Urinary bladder (tissue), 4 donors: Measurements from ENCODE around the gene GLRA3. TPM values are rescaled to one million over a fixed set of nuclear protein-coding genes. Genes with fewer than 3 reads are reported as not detected.
"Not testable (repeated sequence)": the region's sequence is repeated elsewhere in the genome, so short reads cannot be mapped to it uniquely, and the experiment has no call there.

Experiments
- DNase-seq: peaks from one replicate; pipeline ENCODE4 v3.0.0-alpha.2; 2015; ENCODE audit errors: extremely low spot score
- H3K27ac ChIP-seq: one replicate; pipeline ENCODE4 v1.5.1; 2013; ENCODE audit warnings: low read depth, mild to moderate bottlenecking, moderate library complexity
- H3K36me3 ChIP-seq: one replicate; pipeline ENCODE4 v1.6.1; 2013; ENCODE audit warnings: mild to moderate bottlenecking, moderate library complexity; ENCODE audit not compliant: insufficient read depth
- H3K4me1 ChIP-seq: one replicate; pipeline ENCODE4 v1.6.1; 2013; ENCODE audit warnings: mild to moderate bottlenecking, moderate library complexity; ENCODE audit not compliant: insufficient read depth
- H3K4me3 ChIP-seq: one replicate; pipeline ENCODE4 v1.5.1; 2013; ENCODE audit warnings: low read depth, low read length
- WGBS: extraction: QIAGEN DNeasy Blood & Tissue Kit; methylation state at CpG from one replicate; pipeline ENCODE4 v1.1.7; 2013; 5-methylcytosine and 5-hydroxymethylcytosine counted together
- polyA plus RNA-seq: library from polyadenylated mRNA; stranded (reverse); fragments of 200-250 nt; gene quantifications from one replicate; pipeline ENCODE4 v1.2.3, GENCODE V29; 2013
- total RNA-seq: library from RNA; depleted of rRNA; stranded (reverse); fragments of >200 nt; gene quantifications from one replicate; pipeline ENCODE4 v1.2.3, GENCODE V29; 2014
- donor health status: healthy with polysubstance abuse.
- donor health status: healthy.

Gene GLRA3
- total RNA-seq (0.16 TPM), polyA plus RNA-seq (0.01 TPM)

DNA sequence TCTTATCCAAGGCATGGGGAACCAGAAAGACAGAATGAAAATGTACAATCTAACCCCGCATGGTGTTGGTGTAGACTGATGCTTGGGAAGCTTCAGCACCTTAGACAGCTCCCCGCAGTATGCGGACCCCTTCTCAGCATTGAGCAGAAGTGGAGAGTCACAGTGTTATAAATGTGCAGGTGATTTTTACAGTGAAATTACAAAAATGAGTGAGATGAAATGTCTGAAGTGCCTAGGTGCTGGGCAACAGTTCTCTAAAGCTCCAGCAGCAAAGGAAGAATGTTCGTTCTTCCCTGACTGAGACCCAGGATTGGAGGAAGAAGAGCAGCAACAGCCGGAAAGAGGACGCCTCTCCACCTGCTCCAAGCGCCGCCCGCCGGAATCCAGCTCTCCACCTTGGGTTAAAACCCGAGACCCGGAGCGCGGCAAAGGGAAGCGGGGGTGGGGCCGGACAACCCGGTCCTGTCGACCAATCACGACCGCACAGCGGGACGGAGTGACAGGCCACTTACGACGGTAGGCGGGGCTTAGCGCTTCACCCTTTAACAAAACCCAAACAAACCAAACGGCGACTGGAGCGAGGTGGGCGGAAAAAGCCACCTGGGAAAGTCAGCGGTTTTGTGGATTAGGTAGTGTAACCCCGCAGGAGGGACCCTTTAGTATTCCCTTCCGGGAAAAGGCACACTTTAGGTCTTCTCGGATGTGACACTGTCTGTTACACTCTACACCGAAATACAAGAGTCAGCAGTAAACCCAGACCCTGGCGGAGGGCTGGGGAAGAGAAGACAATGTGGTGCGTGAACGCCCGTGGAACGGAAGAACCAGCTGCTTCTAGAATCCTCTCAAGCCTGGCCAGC lies at the start of gene GLRA3:
Gene GLRA3 (minus strand): TSS at position 403 of the 857 bp plus-strand sequence. CDS start 436 bp downstream, outside the sequence.
- H3K27ac ChIP-seq = no peak within 1 kb of the TSS
- DNase-seq = no peak
- H3K4me3 ChIP-seq = no peak within 1 kb of the TSS

DNA sequence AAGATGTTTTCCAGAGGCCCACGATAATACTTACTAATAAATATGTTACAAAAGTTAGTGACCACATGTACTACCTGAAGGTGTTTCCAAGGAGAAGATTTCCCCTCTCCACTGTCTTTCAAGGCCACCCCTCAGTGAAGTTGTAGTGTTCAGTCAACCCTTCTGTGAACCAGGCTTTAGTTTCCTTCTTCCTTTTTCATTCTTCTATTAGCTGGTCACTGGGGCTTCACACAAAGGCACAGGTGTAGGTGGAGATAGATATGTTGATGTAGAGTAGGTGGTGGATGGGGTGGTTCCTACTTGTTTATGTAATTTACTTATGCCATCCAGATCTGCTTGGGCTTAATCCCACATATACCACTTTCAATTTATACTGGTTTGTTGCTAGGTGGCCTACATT lies 45.9 kb upstream of the GLRA3 start:
- H3K4me3 ChIP-seq = no peak overlapping the region
- 77% methylated on average over 1 of the region's 1 CpG for WGBS
- H3K27ac ChIP-seq = no peak overlapping the region
- no peak for DNase-seq
- H3K4me1 ChIP-seq = no peaks in the 10 kb centered on the region
- H3K36me3 ChIP-seq = no peaks in the 10 kb centered on the region

More for the DNA sequence above, at the start of gene GLRA3:
- Histone ChIP-seq H3K4me1 (no peaks in the 10 kb centered on the region), H3K36me3 (no peaks in the 10 kb centered on the region)
- WGBS = under 1% methylated on average over 40 of the region's 40 CpGs

DNA sequence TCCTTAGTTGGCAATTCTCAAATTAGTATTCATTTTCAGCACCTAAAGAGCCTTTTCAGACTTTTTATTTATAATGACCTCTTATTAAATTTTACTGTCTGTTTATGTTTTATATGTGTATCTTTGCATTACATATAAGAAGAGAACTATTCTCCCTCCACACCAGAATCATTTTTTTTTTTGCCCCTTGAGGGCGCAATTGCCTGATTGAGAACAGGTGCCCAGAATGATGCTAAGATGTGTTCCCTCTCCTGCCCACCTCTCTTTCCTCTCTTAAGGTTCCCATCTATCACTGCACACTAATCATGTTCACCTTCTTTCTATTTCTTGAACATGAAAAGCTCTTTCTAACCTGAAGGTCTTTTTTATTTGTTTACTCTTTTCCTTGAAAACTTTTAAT lies 44.9 kb upstream of the GLRA3 start:
- Histone ChIP-seq H3K4me3 (no peak overlapping the region), H3K4me1 (no peaks in the 10 kb centered on the region), H3K36me3 (no peaks in the 10 kb centered on the region), H3K27ac (no peak overlapping the region)
- DNase-seq = no peak
- WGBS = 53% methylated on average over 1 of the region's 1 CpG

DNA sequence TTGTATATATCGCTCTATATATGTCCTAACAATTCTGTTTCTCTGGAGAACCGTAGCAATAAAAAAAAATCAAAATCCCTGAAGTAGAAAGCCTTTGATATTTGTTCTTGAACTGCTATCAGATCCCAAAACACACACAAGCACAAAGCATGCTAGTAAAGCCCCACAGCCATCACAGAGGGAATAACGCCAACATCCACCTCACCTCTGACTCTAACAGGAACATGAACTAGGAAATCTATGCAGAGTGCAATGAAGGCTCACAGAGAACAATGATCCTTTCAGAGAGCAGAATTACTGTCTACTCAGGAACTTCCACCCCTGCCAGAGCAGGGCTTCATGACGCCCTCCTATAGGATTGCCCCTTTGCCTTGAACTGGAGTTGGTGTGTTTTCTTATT lies 44.1 kb upstream of the GLRA3 start:
- WGBS = 28% methylated on average over 3 of the region's 4 CpGs

DNA sequence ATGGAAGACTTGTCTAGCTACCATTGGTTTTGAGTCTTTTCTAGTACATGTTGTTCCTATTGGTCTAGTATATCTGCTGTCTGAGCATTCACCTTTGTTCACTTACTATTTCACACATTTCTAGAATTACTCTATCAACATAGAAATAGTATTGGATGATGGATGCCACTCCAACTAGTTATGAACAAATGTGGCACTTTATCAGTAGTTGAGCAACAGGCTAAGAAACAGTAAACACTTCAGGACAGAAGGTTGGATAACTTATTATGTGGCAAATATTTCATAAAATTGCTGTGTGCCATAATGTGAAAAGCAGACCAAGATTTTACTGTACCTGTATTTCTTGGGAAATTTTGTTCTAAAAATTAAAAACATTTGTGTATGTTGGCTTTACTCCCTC lies 42.4 kb upstream of the GLRA3 start:
- DNase-seq = no peak
- no peaks in the 10 kb centered on the region for H3K4me1 ChIP-seq
- no peak overlapping the region for H3K27ac ChIP-seq
- H3K36me3 ChIP-seq = no peaks in the 10 kb centered on the region
- no peak overlapping the region for H3K4me3 ChIP-seq

More for the DNA sequence above, 44.1 kb upstream of the GLRA3 start:
- not testable (repeated sequence) for H3K4me3 ChIP-seq, H3K27ac ChIP-seq, DNase-seq, H3K4me1 ChIP-seq, H3K36me3 ChIP-seq

DNA sequence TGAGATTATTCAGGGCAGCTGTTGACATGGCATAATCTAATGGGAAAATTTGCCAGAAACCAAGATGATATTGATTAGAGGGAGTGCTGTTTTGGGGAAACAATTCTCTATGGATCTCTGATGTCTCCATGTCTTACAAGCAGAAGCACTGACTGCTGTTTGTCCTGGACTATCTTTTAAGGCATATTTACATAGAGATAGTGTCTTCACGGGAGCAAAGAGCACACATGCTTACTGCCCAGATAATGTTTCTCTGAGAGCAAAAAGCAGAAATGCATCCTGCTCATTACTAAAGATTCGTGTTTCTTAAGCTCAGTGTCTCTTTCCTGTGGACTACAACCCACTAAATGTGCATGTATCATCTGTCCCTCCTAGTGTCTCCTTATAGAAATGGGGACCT lies 41.3 kb upstream of the GLRA3 start:
- whole genome bisulfite sequencing = 33% methylated on average over 2 of the region's 2 CpGs
- Histone ChIP-seq H3K4me1 (no peaks in the 10 kb centered on the region), H3K27ac (no peak overlapping the region)

DNA sequence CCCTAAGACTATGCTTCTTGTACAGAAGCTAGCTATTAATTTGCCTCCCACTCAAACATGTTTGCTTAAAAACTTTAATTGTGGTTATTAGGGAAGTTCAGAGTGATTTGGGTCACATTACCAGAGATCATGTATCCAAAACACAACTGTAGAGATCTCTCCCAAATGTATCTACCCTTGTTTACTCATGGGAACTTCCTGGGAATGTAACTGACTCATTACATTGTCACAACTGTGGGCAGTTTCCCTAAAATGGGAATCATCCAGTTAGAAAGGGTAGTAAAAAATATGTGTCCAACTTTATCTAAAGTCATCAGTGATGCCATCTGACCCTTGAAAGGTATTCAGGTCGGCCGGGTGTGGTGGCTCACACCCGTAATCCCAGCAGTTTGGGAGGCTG lies 40.3 kb upstream of the GLRA3 start:
- no peak for DNase-seq
- Histone ChIP-seq H3K4me1 (no peaks in the 10 kb centered on the region), H3K27ac (no peak overlapping the region), H3K4me3 (no peak overlapping the region), H3K36me3 (no peaks in the 10 kb centered on the region)
- WGBS = 73% methylated on average over 3 of the region's 3 CpGs

More for the DNA sequence above, 41.3 kb upstream of the GLRA3 start:
- no peak for DNase-seq
- Histone ChIP-seq H3K36me3 (no peaks in the 10 kb centered on the region), H3K4me3 (no peak overlapping the region)

DNA sequence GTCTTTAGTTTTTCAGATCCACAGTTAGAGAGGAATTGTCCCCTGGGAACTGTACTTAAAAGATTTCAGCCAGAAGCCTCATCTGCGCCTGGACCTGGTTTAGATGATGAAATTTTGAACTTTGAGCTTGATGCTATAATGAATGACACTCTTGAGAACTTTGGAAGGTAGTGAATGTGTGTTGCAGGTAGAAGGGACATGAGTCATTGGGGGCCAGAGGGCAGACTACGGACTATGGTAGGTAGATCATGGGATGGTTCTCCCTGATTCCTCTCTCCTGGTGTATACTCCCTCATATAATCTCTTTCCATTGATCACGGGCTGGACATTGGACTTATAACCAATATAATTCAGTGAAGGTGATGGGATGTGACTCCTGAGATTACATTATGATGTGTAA lies 38.9 kb upstream of the GLRA3 start:
- Histone ChIP-seq H3K4me1 (no peaks in the 10 kb centered on the region), H3K27ac (no peak overlapping the region), H3K36me3 (no peaks in the 10 kb centered on the region), H3K4me3 (no peak overlapping the region)
- 82% methylated on average over 3 of the region's 3 CpGs for WGBS
- DNase-seq = no peak

DNA sequence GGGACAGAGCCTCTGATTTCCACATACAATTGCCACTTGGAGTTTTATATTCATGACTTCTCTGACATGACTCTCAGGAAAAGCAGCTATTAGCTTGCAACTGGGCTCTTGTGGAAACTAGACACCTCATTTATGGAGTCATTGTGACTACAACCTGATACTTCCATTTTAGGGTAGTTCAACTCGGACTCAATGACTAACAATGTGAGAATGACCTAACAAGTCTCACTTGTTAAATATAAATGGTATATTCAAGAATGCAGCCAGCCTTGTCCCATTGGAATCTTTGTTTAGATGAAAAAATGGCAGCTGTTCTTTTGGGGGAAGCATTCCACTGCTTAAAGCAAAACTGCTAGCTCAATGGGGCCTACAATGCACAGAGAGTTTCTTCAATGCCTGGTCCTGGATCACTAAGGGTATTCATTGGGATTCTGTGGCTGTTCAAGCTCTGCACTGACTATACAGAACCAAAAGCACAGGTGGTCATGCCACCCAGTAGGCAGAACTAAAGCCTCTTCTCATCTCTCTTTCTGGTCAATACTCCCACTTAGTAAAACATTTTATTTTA lies 36.5 kb upstream of the GLRA3 start:
- 50% methylated on average over 1 of the region's 1 CpG for WGBS
- Histone ChIP-seq H3K4me1 (no peaks in the 10 kb centered on the region), H3K4me3 (no peak overlapping the region), H3K36me3 (no peaks in the 10 kb centered on the region), H3K27ac (no peak overlapping the region)
- no peak for DNase-seq

DNA sequence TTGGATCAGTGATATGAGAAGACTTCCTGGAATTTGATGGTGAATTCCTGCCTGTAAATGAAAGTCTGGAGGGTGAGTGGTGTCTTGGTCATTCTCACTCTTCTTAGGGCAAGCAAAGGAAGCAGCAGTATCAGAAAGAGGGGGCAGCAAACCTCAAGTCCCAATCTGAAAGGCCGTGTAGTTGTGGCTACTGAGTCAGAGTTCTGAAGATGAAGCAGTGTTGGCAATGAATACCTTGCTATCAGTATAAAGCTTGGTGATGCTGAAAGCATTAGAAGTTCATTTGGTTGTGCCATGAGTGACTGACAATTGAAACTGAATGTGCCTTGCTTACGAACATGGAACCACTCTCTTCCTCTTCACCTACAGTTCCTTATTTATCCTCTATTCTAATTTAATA lies 35.0 kb upstream of the GLRA3 start:
- WGBS = 85% methylated on average over 2 of the region's 2 CpGs
- Histone ChIP-seq H3K27ac (no peak overlapping the region), H3K4me3 (no peak overlapping the region), H3K4me1 (no peaks in the 10 kb centered on the region), H3K36me3 (no peaks in the 10 kb centered on the region)
- no peak for DNase-seq

DNA sequence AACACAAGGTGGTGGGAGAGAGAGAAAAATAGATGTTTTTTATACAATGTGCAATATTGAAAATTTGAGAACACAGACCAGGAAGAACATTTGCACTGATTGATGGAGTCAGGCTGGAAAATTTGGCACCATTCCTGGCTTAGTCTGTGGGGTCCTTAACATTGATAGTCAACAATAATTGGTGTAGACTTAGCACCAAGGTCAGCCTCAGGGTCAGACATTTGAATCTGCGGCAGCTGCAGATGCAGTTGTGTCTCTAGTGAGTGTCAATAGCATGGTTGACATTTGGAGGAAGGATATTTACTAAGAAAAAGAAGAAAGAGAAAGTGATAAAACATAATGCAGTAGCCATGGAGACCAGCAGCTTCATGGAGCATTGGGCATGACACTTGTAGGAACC lies 31.5 kb upstream of the GLRA3 start:
- Histone ChIP-seq H3K27ac (no peak overlapping the region), H3K4me1 (no peaks in the 10 kb centered on the region), H3K36me3 (no peaks in the 10 kb centered on the region), H3K4me3 (no peak overlapping the region)
- no peak for DNase-seq
- WGBS = 91% methylated on average over 1 of the region's 1 CpG

DNA sequence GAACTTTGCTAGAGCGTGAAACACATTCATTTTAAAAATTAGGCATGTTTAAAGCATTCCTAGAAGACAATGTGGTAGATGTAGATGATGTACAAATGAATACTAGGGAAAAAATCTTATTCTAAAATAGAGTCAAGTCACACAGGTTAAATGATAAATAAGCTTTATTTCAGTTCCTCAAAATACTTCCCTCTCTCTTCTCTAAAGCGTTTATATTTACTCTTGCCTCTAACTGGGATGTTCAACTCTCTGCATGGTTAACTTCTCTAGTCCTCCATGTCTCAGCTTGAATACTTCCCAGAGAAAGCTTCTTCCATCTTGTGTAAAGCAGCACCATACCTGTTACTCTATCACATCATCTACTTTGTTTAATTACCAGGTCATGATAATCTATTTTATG lies 30.9 kb upstream of the GLRA3 start:
- Histone ChIP-seq H3K4me3 (no peak overlapping the region), H3K36me3 (no peaks in the 10 kb centered on the region), H3K27ac (no peak overlapping the region), H3K4me1 (no peaks in the 10 kb centered on the region)
- WGBS = 70% methylated on average over 2 of the region's 2 CpGs
- no peak for DNase-seq

DNA sequence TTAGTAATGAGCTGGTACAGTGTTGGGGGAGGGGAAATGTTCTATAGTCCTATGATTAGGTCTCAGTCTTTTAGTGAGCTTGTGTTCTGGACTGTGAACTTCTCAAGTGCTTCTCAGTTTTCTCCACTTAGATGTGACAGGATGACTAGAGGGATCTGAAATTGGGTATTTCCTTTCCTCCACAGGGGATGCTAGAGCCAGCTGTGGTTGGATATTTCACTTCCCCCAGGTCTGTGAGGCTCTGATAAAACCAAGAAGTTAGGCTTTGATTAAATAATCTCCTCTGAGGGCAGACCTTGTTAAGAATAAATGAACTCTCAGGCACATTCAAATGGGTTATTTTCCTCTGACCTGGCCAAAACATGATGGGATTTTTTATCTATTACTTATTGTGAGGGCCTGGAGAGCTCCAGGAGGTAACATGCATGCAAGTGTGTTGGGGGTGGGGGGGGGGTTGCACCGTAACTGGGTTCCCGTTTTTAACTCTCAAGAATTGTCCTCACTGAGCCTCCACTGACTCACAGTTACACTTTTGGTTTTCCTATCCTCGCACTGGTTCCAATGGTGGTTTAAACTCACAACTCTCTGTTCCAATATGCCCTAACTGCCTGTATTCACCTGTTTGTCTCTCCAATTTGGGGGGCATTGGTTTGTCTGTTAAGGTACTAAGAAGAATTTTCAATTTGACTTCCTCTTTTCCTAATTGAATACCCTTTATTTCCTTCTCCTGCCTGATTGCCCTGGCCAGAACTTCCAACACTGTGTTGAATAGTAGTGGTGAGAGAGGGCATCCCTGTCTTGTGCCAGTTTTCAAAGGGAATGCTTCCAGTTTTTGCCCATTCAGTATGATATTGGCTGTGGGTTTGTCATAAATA lies 28.1 kb upstream of the GLRA3 start:
- no peak overlapping the region for H3K27ac ChIP-seq
- DNase-seq = no peak
- no peaks in the 10 kb centered on the region for H3K36me3 ChIP-seq
- WGBS = 55% methylated on average over 3 of the region's 3 CpGs
- H3K4me1 ChIP-seq = no peaks in the 10 kb centered on the region
- no peak overlapping the region for H3K4me3 ChIP-seq

DNA sequence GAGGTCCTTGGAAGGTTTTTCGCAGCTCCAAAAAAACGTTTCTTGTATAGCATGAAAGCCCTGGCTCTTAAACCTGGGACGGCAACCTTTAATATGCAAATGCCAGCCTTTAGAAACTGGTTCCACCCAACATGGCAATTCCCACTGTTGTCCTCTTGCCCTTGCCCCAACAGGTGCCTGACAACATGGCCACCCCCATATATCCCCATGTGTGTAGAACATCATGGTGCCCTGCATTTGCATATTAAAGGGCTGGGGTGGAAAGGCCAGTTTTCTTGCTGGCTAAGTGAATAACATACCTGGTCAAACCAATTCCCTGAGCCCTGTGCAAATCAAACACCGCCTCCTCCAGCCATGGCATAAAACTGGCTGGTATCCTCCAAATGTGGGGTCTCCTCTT lies 26.0 kb upstream of the GLRA3 start:
- Histone ChIP-seq H3K27ac (no peak overlapping the region), H3K36me3 (no peaks in the 10 kb centered on the region), H3K4me3 (no peak overlapping the region), H3K4me1 (no peaks in the 10 kb centered on the region)
- no peak for DNase-seq
- 47% methylated on average over 4 of the region's 4 CpGs for WGBS
